ENCODE measurements around the gene PRKG1. TPM values are rescaled to one million over a fixed set of nuclear protein-coding genes. Genes with fewer than 3 reads are reported as not detected.
"Not testable (repeated sequence)": the region's sequence is repeated elsewhere in the genome, so short reads cannot be mapped to it uniquely, and the experiment has no call there.

PRKG1 gene
- polyA plus RNA-seq, 4 donors, result 12.7 to 21.2 (median 15.0) TPM

GRCh38 chr10:52212802-52213201, 1138.5 kb downstream of the PRKG1 start:
- no peak for DNase-seq (ENCODE audit: low read depth in 4 of 4, low spot score in 3 of 4)

- peak in 1 of 4 donors; percentile 14 for DNase-seq (ENCODE audit: low read depth in 4 of 4, low spot score in 3 of 4)
Observed at GRCh38 chr10:52213321-52213752, 1139.0 kb downstream of the PRKG1 start.

- DNase-seq (ENCODE audit: low read depth in 4 of 4, low spot score in 3 of 4), result peak in 3 of 4 donors; percentile 51 to 64 (median 54)
Observed at GRCh38 chr10:52215745-52216361, 1141.6 kb downstream of the PRKG1 start.

DNA sequence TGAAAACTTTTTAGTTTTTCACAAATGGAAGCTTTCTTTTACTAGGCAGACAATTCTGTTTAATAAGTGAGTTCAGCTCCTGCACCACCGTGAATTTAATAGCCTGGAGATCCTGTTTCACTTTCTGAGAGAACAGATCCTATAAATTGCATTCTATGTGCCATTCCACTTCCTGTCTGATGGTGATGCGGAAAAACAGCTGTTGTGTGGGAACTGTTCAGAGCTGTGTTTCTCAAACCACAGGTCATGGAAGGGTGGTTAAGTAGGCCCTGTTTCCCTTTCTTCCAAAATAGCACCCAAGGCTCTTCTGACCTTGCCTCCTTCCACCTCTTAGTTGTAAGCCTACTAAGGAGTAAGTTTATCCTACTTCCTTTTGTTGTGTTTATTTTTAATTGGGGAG, 1142.6 kb downstream of the PRKG1 start:
- DNase-seq (ENCODE audit: low read depth in 4 of 4, low spot score in 3 of 4), result peak in 3 of 4 donors; percentile 53 to 68 (median 62)

DNA sequence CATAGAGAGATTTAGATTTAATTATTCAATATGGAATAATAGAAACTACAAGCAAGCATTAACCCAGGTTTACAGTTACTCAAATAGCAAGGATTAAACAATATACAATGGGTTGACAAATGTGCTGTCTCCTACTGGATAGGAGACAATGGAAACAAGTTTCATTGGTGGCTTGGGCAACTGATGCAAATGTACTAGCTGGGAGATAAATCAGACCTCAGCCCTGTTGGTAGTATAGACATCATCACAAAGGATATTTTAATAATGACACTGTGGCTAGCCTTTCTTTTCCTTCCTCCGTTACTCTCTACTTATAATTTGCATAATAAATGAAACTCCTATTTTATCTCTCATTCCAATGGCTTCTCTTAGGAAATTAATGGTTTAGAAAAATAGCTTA, 1143.2 kb downstream of the PRKG1 start:
- DNase-seq (ENCODE audit: low read depth in 4 of 4, low spot score in 3 of 4), result no peak

- DNase-seq (ENCODE audit: low read depth in 4 of 4, low spot score in 3 of 4), result no peak
Observed at GRCh38 chr10:52220947-52221346, 1146.7 kb downstream of the PRKG1 start.

- no peak for DNase-seq (ENCODE audit: low read depth in 4 of 4, low spot score in 3 of 4)
Observed at GRCh38 chr10:52221923-52222322, 1147.6 kb downstream of the PRKG1 start.

DNA sequence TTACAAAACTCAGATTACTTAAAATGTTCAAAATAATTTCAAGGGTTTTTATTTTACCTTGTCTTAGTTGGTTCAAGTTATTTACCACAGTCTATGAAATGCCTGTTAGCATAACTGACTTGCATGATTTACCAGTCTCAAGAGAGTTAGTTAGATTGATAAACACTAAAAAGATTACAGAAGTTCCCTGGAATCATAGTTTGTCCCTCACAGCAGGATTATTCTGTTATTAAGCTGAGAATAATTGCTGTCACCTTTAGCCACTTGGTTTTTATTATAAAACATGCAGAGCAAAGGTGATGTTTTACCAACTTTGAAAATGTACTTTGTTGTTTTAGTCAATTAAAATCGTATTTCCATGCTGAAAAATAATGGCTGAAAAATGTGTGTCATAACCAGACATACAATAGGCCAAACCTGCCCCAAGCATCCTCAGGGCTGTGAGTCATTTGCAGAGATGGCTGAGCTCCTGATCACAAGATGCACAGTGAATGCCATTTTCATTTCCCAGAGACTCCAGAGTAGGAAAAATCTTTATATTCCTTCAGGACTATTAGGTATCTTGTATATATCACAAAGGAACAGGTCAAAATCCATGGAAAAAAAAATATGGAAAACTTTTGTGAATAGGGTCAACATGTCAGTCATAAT, 1152.0 kb downstream of the PRKG1 start:
- DNase-seq (ENCODE audit: low read depth in 4 of 4, low spot score in 3 of 4), result no peak

DNA sequence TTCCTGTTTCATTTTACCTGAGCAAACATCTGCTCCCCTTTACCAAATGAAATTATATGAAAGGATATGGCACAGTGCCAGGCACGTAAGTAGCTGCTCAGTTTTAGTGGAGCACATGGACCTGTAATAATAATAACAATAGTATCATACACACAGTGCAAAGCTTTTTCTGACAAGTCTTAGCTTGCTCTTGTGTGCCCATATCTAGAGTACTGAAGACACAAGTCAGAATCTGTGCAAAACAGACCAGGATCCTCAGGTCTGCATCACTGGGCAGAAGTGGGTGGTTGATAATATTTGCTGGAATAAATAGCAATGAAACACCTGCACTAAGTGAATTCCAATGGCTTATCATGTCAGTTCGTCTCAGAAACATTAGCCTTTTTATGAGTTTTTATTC, 1154.3 kb downstream of the PRKG1 start:
- no peak for DNase-seq (ENCODE audit: low read depth in 4 of 4, low spot score in 3 of 4)

DNA sequence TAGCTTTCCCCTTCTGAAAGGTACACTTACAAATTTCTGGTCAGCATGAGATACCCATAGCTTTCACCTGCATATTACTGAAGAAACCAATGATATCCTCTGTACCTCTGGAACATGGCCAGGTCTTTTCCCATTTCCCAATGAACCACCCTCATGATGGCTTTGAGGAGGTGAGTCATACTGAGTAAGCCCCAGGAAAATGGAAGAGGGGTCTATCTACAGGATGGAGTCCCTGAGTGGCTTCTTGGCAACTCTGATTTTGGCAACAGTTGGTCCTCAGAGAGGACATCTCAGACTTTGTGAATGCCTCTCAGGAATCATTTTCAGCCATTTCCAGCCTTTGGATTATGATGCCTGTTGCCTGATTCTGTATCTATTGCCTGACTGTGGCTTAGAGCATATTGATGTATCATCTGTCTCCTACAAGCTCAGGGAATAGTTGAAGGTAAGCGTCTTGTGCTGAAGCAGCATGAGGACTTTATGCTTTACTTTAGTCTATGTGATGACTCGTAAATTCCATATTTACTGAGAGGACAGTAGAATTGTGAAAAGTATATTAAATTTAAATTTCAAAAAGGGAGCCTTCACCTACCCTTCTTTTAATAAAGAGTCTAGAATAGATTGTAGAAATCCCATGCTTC, 1155.1 kb downstream of the PRKG1 start:
- DNase-seq (ENCODE audit: low read depth in 4 of 4, low spot score in 3 of 4), result no peak

DNA sequence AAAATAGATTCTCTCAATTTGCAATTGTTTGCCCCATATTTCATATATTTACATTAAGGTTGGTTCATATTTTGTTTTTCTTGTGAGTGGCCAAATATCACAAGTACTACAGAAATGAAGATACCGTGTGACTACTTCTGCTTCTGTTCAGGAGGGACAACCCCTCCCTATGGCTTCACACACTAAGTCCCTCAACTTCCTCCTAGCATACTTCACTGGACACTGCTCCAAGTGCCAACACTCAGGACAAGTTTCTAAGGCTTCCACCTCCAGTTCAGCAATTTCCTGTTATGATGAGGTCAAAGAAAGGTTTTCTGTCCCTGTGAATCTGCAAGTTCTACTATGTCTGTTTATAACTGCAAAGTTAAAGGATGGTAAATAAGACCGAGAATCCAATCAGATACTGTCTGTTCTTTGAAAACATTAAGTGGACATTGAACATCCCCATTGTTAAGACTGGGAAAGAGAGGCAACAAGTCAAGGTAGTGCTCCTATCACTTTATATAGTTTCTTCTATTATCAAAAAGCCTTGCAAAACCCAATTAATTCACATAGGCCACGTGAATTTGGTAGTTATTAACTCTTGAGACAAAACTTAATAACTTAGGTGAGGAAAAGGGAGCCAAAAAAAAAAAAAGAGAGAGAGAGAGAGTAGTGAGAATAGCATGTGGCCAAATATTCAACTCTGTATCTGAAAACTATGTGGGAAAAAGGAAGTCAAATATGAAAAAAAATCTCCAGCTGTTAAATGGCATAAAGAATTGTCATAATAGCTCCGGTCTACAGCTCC, 1158.5 kb downstream of the PRKG1 start:
- DNase-seq (ENCODE audit: low read depth in 4 of 4, low spot score in 3 of 4), result no peak

- DNase-seq (ENCODE audit: low read depth in 4 of 4, low spot score in 3 of 4), result not testable (repeated sequence)
Observed at GRCh38 chr10:52233351-52233991, 1159.2 kb downstream of the PRKG1 start.

GRCh38 chr10:52239771-52240170, 1165.5 kb downstream of the PRKG1 start:
- no peak for DNase-seq (ENCODE audit: low read depth in 4 of 4, low spot score in 3 of 4)

- no peak for DNase-seq (ENCODE audit: low read depth in 4 of 4, low spot score in 3 of 4)
Observed at GRCh38 chr10:52245547-52245946, 1171.3 kb downstream of the PRKG1 start.

- DNase-seq (ENCODE audit: low read depth in 4 of 4, low spot score in 3 of 4), result not testable (repeated sequence)
Observed at GRCh38 chr10:52247929-52248328, 1173.6 kb downstream of the PRKG1 start.

DNA sequence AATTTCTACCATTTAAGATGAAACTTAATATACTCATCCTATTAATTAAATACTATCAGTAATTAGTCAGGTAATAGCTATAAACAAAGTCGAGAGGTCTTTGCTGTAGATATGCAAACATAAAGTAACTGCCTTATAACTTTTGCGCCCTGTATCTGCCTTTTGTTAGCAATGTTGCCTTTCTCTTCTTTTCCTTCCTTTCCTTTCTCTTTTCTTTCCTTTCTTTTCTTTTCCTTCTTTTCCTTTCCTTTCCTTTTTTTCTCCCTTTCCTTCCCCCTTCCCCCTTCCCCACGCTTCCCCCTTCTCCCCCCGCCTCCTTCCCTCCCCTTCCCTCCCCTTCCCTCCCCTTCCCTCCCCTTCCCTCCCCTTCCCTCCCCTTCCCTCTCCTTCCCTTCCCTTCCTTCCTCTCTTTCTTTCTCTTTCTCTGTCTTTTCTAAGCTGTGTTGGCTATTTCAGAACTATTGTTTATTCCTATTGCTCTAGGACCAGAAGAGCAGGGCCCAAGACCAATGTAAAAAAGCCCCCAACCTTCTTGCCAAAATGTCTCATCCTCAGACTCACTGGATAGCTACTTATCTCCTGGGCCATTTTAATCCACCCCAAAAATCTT, 1174.5 kb downstream of the PRKG1 start:
- no peak for DNase-seq (ENCODE audit: low read depth in 4 of 4, low spot score in 3 of 4)

GRCh38 chr10:52249850-52250395, 1175.6 kb downstream of the PRKG1 start:
- no peak for DNase-seq (ENCODE audit: low read depth in 4 of 4, low spot score in 3 of 4)

GRCh38 chr10:52250510-52250909, 1176.2 kb downstream of the PRKG1 start:
- no peak for DNase-seq (ENCODE audit: low read depth in 4 of 4, low spot score in 3 of 4)

- DNase-seq (ENCODE audit: low read depth in 4 of 4, low spot score in 3 of 4), result no peak
Observed at GRCh38 chr10:52252307-52252706, 1178.0 kb downstream of the PRKG1 start.
